ENCODE data around the gene PHC3.

The PHC3 gene

DNA sequence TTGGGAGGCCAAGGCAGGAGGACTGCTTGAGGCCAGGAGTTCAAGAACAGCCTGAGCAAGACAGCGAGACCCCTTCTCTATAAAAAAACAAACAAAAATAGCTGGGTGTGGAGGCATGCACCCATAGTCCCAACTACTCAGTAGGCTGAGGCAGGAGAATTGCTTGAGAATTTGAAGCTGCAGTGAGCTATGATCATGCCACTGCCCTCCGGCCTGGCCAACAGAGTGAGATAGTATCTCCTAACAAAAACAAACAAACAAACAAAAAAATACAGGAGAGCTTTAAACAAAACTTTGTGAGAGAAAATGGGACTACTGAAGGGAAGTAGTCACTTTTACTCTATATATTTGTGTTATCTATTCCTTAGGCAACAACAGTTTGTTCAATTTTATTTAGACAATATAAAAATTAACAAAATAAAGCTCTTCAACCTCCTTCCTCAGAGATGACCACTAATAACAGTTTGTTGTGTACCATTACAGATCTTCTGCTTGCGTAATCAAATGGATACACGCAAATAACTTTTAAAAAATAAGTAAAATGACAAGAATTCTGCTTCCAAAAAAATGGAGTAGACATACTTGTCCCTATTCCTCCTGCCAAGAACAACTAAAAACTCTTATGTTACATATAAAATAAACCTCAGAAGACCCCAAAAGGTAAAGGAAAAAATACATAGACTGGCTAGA lies 17.4 kb downstream of the PHC3 start:
- no peak for TF ChIP-seq GATA1 (IDR thresholded peaks at IDR 0.05; ENCODE audit: low read depth, low read length)
- TF ChIP-seq POLR2A (IDR thresholded peaks at IDR 0.05; ENCODE audit: low read length): no peak
- DNase-seq: no peak

DNA sequence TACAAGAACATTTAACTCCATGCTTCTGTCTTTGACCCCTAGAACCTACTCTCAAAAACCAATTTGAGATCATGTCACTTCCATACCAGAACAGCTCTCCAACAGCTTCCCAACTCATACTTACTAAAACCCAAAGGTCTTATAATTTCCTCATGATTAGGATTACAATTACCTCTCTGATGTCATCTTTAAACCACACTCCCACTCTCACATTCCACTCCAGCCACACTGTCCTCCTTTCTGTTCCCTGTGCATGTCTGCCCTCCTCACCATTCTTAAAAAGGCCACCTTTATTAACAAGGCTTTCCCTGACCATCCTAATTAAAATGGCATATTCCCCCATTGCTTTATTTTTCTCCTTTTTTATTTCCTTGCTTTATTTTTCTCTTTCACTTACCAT lies 18.9 kb downstream of the PHC3 start:
- TF ChIP-seq POLR2A (IDR thresholded peaks at IDR 0.05; ENCODE audit: low read length) (no peak), GATA1 (IDR thresholded peaks at IDR 0.05; ENCODE audit: low read depth, low read length) (no peak)
- no peak for DNase-seq

DNA sequence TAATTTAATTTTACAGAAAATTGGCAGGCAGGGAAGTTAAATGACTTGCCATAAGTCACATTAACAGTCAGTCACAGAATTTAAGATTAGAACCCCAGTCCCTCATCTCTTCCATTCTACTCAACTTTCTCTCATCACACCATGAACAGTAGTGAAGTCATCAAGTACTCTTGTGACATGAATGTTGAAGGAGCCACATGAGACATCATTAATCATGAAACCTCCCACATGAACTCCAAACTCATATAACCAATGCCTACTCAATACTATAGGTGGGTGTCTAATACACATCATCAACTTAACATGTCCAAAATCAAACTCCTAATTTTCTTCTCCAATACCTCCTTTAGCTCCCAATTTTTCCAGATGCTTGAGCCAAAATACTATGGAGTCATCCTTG lies 19.5 kb downstream of the PHC3 start:
- TF ChIP-seq GATA1 (IDR thresholded peaks at IDR 0.05; ENCODE audit: low read depth, low read length): no peak
- no peak for TF ChIP-seq POLR2A (IDR thresholded peaks at IDR 0.05; ENCODE audit: low read length)
- DNase-seq: no peak

DNA sequence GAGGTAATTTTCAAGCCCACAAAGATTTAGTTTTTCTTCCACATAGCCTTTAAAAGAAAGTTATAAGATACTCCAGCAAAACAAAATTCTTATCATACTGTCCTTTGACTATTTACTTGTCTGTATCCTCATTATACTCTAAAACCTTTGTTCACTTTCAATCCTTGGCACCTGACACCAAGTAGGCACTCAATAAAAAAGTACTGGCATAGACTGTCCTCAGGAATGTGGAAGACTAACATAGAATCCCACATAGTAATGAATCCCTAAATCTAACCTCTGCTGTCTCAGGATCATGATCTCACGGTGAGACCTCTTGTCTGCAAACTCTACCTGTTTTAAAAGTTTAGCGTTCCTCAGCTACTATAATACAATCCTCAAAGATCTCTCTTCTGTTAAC lies 21.6 kb downstream of the PHC3 start:
- TF ChIP-seq GATA1 (IDR thresholded peaks at IDR 0.05; ENCODE audit: low read depth, low read length): no peak
- no peak for TF ChIP-seq POLR2A (IDR thresholded peaks at IDR 0.05; ENCODE audit: low read length)
- no peak for DNase-seq

DNA sequence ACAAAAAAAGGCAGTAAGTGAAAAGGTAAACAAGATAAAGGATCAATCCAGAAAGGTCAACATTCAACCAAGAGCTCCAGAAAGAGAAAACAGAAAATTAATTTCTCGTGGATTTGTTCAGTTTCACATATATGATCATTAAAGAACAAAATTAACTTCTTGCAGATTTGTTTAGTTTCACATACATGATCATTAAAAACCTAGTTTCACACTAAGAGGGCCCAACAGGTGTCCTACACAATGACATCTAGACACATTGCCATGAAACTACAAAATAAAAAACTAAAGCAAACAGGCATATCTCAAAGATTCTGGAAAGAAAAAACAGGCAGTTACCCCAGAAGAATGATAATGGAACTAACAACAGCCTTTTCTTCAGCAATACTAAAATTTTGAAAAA lies 22.1 kb downstream of the PHC3 start:
- no peak for TF ChIP-seq GATA1 (IDR thresholded peaks at IDR 0.05; ENCODE audit: low read depth, low read length)
- no peak for TF ChIP-seq POLR2A (IDR thresholded peaks at IDR 0.05; ENCODE audit: low read length)
- no peak for DNase-seq

DNA sequence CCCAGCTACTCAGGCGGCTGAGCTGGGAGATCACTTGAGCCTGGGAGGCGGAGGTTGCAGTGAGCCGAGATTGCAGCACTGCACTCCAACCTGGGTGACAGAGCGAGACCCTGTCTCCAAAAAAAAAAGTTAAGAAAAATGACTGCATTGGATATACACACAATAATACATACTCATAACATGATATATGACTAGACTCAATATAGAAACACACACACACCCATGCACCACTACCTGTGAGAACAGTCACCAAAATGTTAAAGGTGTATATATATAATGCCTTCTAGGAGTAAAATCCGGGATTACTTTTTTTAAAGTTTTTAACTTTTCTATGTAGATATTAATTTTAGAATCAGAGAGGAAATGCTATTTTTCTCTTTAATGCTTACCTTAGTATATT lies 25.9 kb downstream of the PHC3 start:
- DNase-seq: no peak
- TF ChIP-seq POLR2A (IDR thresholded peaks at IDR 0.05; ENCODE audit: low read length) (no peak), GATA1 (IDR thresholded peaks at IDR 0.05; ENCODE audit: low read depth, low read length) (no peak)

DNA sequence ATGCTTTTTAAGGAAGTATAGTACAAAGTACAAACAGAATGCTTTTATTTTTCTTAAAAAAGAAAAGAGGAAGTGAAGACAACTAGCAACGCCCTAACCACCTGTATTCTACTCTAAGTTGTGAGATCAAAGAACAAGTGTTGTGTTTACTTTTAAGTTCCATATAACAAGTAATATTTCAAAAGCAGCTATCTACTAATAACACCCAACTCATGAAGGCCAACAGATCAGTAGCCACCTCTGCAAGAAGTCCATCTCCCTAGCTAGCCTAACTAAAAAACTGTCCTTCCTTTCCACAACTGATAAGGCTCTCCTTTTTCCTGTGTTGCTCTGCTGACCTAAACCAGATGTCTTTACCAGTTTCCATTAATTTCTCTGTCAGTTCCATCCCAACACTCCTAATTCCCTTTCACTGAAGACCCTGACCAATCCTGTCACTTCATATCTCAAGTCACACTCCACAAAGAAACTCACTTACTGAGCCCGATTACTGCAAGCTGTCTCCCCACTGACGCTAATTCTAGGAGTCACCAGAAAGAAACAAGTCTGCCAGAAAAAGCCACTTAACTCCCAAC lies 26.9 kb downstream of the PHC3 start:
- peak; percentile 36 to 49 for DNase-seq
- TF ChIP-seq GATA1 (IDR thresholded peaks at IDR 0.05; ENCODE audit: low read depth, low read length) (no peak), POLR2A (IDR thresholded peaks at IDR 0.05; ENCODE audit: low read length) (no peak)

DNA sequence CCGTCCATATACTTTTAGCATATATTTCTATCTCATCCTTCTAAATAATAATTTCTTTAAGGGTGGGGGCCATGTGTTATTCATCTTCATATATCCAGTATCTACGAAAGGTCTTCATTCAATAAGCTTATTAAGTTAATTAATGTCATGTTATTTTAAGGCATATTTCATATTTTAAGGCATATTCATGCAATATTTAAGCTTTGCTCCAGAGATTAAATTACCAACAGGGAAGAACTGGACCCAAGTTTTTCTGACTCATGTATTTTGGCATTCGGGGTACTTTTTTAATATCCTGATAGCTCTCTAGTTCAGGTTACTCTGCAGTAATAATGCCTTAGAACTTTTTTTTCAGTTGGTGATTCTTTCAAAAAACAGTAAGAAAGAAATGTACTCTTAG lies 27.4 kb downstream of the PHC3 start:
- TF ChIP-seq GATA1 (IDR thresholded peaks at IDR 0.05; ENCODE audit: low read depth, low read length) (no peak), POLR2A (IDR thresholded peaks at IDR 0.05; ENCODE audit: low read length) (no peak)
- DNase-seq: no peak

DNA sequence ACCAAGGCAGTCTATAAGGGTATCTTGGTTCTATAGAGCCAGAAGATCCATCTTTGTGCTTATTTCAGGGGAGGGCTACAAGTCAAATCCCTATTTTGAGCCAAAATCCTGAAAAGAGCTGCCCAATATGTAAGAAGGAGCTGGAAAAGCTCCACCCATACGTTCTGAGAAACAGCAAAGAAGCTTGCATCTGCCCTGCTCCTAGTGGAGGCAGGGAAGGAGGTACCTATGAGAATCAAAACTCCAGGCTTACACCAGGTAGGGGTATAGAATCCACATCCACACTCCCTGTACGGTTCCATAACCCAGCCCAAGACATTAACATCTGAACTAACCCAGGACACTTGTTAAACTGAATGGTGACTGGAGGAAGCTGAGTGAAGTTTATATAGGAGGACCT lies 30.0 kb downstream of the PHC3 start:
- no peak for DNase-seq
- no peak for TF ChIP-seq POLR2A (IDR thresholded peaks at IDR 0.05; ENCODE audit: low read length)
- no peak for TF ChIP-seq GATA1 (IDR thresholded peaks at IDR 0.05; ENCODE audit: low read depth, low read length)

DNA sequence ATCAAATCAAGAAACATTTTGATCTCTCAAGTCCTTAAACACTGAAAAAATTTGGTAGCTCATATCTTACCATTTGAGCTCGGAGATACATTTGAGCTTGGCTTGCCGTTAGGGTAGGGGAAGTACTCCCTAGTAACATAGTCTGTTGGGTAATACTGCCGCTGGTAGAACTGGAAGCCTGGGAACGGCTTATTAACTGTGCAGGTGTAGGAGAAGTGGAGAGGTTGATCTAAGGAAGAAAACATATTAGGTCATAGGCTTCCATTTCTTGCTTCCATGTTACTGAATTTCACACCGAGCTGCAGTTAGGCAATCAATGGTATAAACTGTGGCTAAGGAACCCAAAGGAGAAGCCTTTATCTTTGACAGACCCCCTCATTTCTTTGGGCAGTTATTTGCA lies 32.5 kb downstream of the PHC3 start:
- TF ChIP-seq POLR2A (IDR thresholded peaks at IDR 0.05; ENCODE audit: low read length) (no peak), GATA1 (IDR thresholded peaks at IDR 0.05; ENCODE audit: low read depth, low read length) (no peak)
- no peak for DNase-seq

DNA sequence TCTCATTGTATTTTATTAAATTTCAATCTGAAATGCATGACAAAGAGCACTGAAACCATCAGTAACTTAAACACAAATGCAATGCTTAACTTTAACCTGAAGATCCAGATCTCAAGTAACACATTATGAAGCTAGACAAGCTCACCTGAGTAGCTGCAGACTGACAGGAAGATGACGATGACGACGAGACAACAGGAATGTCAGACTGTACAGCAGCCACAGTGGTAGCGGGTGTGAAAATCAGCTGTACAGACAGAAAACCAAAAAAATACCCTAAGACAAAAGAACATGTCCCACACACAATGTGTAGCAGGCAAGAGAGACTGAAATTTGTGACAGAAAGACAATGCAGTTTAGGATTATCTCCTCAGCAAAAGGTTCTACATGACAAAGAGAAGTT lies 36.3 kb downstream of the PHC3 start:
- DNase-seq: no peak
- no peak for TF ChIP-seq GATA1 (IDR thresholded peaks at IDR 0.05; ENCODE audit: low read depth, low read length)
- TF ChIP-seq POLR2A (IDR thresholded peaks at IDR 0.05; ENCODE audit: low read length): no peak

DNA sequence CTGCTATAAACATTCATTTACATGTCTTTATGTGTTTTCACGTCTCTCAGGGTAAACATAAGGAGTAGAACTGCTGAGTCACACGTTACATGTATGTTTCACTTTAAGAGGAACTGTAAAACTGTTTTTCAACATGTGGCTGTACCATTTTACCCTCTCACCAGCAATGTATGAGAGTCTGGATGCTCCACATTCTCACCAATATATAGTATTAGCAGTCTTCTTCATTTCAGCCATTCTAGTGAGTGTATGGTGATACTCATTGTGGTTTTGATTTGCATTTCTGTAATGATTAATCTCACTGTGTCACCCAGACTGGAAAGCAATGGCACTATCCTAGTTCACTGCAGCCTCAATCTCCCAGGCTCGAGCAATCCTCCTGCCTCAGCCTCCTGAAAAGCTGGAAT lies 37.1 kb downstream of the PHC3 start:
- TF ChIP-seq POLR2A (IDR thresholded peaks at IDR 0.05; ENCODE audit: low read length) (no peak), GATA1 (IDR thresholded peaks at IDR 0.05; ENCODE audit: low read depth, low read length) (no peak)
- DNase-seq: peak; percentile 18 to 50

DNA sequence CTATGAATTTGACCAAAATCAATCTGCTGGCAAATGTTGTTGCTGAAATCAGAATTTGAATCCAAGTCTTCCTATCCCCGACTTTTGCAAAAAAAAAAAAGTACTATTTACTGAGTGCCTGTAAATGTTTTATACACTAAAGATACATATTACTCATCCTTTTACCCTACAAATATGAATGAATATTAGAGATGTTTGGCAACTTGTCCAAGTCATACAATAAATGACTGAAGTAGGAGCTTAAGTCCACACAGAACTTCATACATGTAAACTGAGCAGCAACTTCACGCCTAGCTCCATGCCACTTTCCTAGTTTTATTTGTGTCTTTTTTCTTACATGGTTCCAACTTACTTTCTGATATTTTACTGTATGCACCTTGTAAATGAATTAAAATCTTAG lies 39.2 kb downstream of the PHC3 start:
- DNase-seq: no peak
- TF ChIP-seq GATA1 (IDR thresholded peaks at IDR 0.05; ENCODE audit: low read depth, low read length): no peak
- TF ChIP-seq POLR2A (IDR thresholded peaks at IDR 0.05; ENCODE audit: low read length): no peak

DNA sequence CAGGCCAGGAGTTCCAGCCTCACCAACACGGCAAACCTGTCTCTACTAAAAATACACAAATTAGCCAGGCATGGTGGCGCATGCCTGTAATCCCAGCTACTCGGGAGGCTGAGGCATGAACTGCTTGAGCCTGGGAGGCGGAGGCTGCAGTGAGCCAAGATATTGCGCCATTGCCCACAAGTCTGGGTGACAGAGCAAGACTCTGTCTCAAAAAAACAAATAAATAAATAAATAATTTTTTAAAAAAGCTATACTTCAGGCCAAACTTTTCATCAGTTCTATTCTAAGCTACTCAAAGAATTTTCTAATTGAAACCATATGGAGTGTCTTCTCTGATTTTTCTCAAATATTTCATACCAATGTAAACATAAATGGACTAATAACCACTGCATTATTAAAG lies 43.5 kb downstream of the PHC3 start:
- DNase-seq: no peak

DNA sequence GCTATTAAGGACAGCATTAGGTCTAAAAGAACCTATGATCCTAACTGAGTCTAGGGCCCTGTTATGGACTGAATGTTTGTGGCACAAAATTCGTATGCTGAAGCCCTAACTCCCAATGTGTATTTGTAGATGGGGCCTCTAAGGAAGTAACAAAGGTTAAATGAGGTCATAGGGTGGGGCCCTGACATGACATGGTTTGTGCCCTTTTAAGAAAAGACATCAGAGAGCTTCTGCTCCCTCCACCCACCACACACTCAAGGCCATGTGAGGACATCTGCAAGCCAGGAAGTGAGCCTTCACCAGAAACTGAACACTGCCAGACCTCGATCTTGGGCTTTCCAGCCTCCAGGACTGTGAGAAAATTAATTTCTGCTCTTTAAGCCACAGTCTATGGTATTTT lies 49.2 kb downstream of the PHC3 start:
- DNase-seq: peak; percentile 29
- no peak for TF ChIP-seq POLR2A (IDR thresholded peaks at IDR 0.05; ENCODE audit: low read length)
- no peak for TF ChIP-seq GATA1 (IDR thresholded peaks at IDR 0.05; ENCODE audit: low read depth, low read length)

More for the DNA sequence above, 43.5 kb downstream of the PHC3 start:
- no peak for TF ChIP-seq GATA1 (IDR thresholded peaks at IDR 0.05; ENCODE audit: low read depth, low read length)
- TF ChIP-seq POLR2A (IDR thresholded peaks at IDR 0.05; ENCODE audit: low read length): no peak

All from erythroblast (primary cell).